ENCODE data around the gene ADGRD1.

Gene ADGRD1

DNA sequence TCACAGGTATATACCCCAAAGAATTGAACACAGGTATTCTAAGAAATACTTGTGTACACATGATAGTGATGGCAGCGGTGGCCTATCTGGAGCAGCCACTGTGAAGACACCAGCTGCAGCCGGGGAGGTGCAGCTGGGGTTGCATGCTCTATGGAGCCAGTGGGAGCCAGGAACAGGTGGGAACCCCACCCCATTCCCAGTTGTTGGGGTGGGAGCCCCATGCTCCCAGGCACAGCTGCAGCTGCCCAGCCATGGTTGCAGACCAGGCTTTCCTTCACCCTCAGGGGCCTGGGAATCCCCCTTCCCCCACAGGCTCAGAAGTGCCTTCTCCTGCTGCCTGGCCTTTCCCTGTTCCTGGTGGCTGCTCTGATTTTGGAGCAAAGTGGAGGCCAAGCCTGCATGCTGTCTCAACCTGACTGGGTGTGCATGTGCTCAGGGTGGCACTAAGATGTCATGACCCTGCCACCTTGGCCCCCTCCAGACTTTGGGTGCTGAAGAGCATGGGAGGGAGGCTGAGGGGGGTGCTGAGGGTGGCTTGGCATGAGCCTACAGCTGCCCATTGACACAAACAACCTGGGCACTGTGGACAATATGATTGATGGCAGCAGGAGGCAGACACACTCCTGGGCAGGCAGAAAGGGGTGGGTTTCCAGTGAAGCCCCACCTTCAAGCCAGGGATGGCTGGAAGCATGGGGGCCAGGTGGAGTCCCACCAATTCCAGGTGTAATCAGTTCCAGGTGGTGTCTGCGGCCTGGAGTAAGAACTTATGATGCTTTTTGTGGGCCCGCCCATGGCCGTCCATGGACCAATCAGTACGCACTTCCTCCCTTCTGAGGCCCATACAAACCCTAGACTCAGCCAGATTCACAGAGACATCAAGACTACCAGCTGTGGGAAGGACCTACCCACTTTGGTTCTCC is 234.7 kb downstream of the ADGRD1 start:
- DNase-seq, result no peak

DNA sequence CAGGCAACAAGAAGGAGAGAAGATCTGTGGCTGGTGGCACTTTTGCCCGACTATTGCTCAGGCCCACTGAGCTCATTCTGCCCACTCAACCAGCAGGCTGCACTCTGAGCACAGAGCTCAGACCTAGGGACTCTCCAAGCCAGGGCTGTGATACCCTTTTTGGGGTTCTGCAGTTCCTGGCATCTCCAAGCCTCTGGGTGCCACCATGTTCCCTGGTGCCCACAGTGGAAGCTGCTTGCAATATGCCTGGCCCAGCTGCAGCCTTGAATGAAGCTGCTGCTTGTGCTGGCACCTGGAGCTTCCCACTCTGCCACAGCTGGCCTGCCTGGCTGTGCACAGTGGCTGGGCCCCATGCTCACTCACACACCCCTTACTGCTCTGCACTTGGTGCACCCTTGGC is 236.1 kb downstream of the ADGRD1 start:
- no peak for DNase-seq

DNA sequence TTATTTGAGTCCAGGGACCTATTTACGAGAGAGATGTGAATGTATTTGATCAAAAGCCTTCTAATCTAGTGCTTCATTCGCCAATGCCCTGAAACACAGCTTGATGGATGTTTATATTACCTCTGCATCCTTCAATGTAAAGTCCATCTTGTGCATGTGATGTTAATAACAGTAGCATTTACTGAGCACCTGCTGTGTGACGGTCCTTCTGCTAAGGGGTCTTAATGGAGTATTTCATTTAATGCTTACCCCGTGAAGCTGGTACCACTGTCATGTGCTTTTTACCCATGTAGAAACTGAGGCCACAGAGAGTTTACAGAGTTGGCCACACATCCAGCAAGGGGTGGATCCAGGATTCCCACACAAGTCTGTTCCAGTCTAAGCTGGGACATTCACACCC is 237.3 kb downstream of the ADGRD1 start:
- DNase-seq, result no peak
